ENCODE results near the gene HSD17B7.
"Not testable (repeated sequence)": the region's sequence is repeated elsewhere in the genome, so short reads cannot be mapped to it uniquely, and the experiment has no call there.

The HSD17B7 gene

DNA sequence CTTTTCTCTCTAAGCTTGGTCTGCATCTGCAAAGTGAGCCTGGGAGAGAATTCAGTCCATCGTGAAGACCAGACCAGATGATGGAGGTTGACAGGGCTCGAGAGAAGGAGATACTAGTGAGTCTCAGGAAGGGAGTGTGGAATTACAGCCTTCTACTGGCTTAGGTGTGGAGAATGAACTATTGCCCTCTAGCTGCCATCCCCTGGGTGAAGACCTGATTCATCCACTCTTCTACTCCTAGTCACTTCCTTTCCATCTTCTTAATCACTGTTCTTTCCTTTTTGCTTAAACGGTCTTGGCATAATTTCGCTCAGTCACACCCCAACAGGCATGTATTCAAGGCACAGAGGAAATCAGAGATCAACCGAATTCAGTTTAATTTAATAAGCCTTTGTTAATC, 34.0 kb upstream of the HSD17B7 start:
- no peak overlapping the region; the same call in 1 of the 2 replicates for H3K27ac ChIP-seq
- TF ChIP-seq, protein P1, sequence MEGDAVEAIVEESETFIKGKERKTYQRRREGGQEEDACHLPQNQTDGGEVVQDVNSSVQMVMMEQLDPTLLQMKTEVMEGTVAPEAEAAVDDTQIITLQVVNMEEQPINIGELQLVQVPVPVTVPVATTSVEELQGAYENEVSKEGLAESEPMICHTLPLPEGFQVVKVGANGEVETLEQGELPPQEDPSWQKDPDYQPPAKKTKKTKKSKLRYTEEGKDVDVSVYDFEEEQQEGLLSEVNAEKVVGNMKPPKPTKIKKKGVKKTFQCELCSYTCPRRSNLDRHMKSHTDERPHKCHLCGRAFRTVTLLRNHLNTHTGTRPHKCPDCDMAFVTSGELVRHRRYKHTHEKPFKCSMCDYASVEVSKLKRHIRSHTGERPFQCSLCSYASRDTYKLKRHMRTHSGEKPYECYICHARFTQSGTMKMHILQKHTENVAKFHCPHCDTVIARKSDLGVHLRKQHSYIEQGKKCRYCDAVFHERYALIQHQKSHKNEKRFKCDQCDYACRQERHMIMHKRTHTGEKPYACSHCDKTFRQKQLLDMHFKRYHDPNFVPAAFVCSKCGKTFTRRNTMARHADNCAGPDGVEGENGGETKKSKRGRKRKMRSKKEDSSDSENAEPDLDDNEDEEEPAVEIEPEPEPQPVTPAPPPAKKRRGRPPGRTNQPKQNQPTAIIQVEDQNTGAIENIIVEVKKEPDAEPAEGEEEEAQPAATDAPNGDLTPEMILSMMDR (conservative IDR thresholded peaks at IDR 0.05): no peak; the same call in 1 of the 2 replicates
- TF ChIP-seq ZFX (IDR thresholded peaks at IDR 0.05): no peak

- TF ChIP-seq, protein P1 (conservative IDR thresholded peaks at IDR 0.05): no peak
- no peak for TF ChIP-seq ZFX (IDR thresholded peaks at IDR 0.05)
Measured at GRCh38 chr1:162757476-162757875, 33.0 kb upstream of the HSD17B7 start.

DNA sequence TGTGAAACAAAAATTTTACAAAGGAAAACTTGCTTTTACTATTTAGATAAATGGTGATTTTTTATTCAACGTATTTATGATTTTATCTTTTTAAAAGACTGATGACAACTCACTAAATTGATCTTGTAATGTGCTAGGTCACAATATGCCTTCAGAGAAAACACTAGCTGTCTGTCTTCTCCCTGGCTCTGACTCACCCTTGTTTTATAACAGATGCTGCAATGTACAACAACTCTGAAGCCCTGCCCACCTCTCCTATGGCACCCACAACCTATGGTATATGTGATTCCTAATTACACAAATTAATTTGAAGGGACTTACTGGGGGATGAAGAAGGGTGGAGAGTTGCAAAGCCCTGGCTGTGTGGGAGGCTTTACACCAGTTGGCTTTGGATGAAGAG, 24.7 kb upstream of the HSD17B7 start:
- TF ChIP-seq ZFX (IDR thresholded peaks at IDR 0.05): no peak
- TF ChIP-seq, protein P1 (conservative IDR thresholded peaks at IDR 0.05): no peak
- H3K27ac ChIP-seq: no peak overlapping the region

More at GRCh38 chr1:162757476-162757875, 33.0 kb upstream of the HSD17B7 start:
- no peak overlapping the region for H3K27ac ChIP-seq

- no peak overlapping the region for H3K27ac ChIP-seq
- no peak for TF ChIP-seq ZFX (IDR thresholded peaks at IDR 0.05)
- TF ChIP-seq, protein P1 (conservative IDR thresholded peaks at IDR 0.05): no peak
Measured at GRCh38 chr1:162772571-162773154, 17.8 kb upstream of the HSD17B7 start.

DNA sequence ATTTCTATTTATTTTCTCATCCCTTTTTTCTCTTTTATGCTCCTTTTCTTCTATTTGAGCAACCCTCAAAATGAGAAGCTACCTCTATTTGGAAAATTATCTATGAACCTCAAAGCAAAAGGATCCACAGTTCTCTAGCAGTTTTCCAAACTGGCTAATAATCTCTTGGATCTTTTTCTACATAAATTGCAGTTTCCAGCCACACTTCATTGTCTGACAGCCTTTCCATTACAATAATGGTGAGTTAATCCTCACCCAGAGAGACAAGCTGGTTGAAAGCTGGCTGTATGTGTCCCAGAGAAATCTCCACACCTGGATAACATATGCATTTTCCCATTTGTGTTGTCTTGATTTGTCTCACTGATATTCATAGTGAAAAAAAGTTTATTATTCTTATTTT, 16.5 kb upstream of the HSD17B7 start:
- no peak overlapping the region for H3K27ac ChIP-seq
- no peak for TF ChIP-seq ZFX (IDR thresholded peaks at IDR 0.05)
- TF ChIP-seq, protein P1 (conservative IDR thresholded peaks at IDR 0.05): no peak

DNA sequence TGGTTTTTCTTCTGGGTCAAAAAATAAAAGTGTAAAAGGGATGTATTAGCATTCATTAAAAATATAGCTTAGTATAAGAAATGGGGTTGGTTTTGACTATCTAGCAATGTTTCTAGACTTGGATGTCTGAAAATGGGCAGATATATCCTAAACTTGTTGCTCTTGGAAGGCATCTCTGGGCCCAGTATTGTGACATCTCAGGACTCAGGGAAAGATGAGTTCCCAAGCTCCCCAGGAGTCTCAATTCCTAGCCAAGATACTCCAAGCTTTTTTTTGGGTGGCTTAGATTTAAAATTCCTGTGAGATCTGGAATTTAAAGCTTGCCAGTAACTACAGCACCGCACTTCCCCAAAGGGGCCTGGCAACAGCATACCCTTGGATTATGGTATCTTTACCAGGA, 11.5 kb upstream of the HSD17B7 start:
- no peak for TF ChIP-seq ZFX (IDR thresholded peaks at IDR 0.05)
- TF ChIP-seq, protein P1 (conservative IDR thresholded peaks at IDR 0.05): no peak
- H3K27ac ChIP-seq: no peak overlapping the region

GRCh38 chr1:162782671-162783070, 7.8 kb upstream of the HSD17B7 start:
- no peak overlapping the region for H3K27ac ChIP-seq
- no peak for TF ChIP-seq ZFX (IDR thresholded peaks at IDR 0.05)
- TF ChIP-seq, protein P1 (conservative IDR thresholded peaks at IDR 0.05): no peak

DNA sequence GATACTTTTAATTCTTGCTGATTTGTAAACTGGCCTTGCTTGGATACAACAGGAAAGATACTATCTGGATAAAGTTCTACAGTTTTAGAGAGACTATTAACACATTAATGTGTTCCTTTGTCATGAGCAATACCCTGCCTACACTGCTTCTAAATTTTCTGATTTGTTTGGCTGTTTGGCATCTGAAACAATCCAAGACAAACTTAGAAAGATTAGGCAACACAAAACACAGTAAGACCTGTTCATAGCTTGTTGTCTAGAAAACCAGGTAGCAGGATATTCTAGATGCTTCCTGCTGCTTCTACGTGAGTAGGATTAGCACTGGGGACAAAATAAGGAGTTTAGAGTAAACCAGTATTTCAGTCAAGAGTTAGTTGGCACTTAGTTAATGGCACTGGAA, 5.6 kb upstream of the HSD17B7 start:
- H3K27ac ChIP-seq: not testable (repeated sequence)

- not testable (repeated sequence) for H3K27ac ChIP-seq
Measured at GRCh38 chr1:162788783-162789182, 1.7 kb upstream of the HSD17B7 start.

- peak overlapping the region; percentile 76 for H3K27ac ChIP-seq
Measured at GRCh38 chr1:162790985-162791357, 469 bp downstream of the HSD17B7 start.

- H3K27ac ChIP-seq: not testable (repeated sequence)
Measured at GRCh38 chr1:162794284-162794683, 3.8 kb downstream of the HSD17B7 start.

- H3K27ac ChIP-seq: not testable (repeated sequence)
Measured at GRCh38 chr1:162796617-162797279, 6.2 kb downstream of the HSD17B7 start.
